HG03039 (cell line): Measurements from ENCODE around the gene STXBP1.
"Not testable (repeated sequence)": the region's sequence is repeated elsewhere in the genome, so short reads cannot be mapped to it uniquely, and the experiment has no call there.

Experiments
- ATAC-seq: cut with Tn5 transposase; IDR thresholded peaks from one replicate; pipeline ENCODE4 v1.9.1; 2021; ENCODE audit warnings: mild to moderate bottlenecking, moderate library complexity; ENCODE audit not compliant: unreplicated experiment

STXBP1 gene

DNA sequence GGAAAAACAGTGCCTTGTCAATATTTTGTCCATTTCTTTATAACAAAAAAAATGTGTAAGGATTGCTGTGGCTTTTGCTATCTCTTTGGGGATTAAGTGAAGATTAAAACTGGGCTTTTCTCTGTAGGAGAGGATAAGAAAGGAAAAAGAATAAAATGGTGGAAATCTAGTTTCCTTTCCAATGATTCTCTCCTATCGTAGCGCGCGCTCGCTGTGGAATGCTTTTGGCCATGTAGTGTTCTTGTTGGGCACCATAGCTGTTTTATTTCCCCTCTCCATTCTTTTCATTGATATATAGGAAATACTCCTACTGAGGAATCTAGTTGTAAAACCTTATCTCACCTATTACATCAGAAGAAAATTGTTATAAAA, 1.5 kb downstream of the STXBP1 start:
- ATAC-seq, result no peak

GRCh38 chr9:127614961-127615360, 2.9 kb downstream of the STXBP1 start:
- no peak for ATAC-seq

- not testable (repeated sequence) for ATAC-seq
These were observed 9.4 kb downstream of the STXBP1 start for GRCh38 chr9:127621339-127621970.

DNA sequence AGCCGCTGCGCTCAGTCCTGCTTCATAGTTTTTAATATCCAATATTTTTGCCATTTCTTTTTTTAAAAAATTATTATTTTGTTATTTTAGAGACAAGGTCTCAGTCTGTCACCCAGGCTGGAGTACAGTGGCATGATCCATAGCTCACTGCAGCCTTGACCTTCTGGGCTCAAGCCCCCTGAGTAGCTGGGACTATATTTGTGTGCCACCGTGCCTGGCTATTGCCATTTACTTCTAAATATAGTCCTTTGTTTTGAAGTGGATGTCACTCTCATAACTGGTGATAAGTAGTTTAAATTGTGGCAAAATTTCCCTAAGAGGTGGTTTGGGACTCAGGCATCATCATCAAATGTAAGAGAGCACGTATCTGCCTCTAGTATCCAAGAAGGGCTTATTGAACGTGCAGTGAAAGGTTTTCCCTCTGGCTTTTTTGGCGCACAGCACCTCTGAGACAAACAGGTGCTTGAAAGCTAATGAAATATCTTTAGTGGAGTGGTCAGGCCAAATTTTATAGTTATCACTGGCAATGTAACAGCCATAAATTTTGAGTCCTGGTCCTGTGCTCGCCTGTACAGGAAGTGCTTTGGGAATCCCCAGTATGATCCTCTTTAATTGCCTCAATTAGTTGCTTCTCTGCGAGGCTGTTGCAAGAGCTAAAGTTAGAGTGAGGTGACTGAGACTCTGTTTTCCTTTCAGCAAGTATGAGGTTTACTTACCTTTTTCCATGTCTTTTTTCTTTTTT, 14.8 kb downstream of the STXBP1 start:
- no peak for ATAC-seq

DNA sequence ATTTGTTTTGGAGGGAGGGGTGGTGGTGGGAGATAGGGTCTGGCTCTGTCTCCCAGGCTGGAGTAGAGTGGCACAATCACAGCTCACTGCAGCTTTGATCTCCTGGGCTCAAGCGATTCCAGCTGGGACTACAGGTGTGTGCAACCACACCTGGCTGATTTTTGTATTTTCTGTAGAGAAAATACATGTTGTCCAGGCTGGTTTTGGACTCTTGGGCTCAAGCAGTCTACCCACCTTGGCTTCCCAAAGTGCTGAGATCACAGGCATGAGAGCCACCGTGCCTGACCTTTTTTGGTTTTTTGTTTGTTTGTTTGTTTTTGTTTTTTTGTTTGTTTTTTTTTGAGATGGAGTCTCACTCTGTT, 15.4 kb downstream of the STXBP1 start:
- ATAC-seq, result no peak

- ATAC-seq, result no peak
These were observed 16.8 kb downstream of the STXBP1 start for GRCh38 chr9:127628758-127629467.

GRCh38 chr9:127629468-127630081, 17.5 kb downstream of the STXBP1 start:
- no peak for ATAC-seq

GRCh38 chr9:127633216-127633862, 21.3 kb downstream of the STXBP1 start:
- no peak for ATAC-seq

- ATAC-seq, result no peak
These were observed 21.9 kb downstream of the STXBP1 start for GRCh38 chr9:127634021-127634420.

- no peak for ATAC-seq
These were observed 22.6 kb downstream of the STXBP1 start for GRCh38 chr9:127634698-127635097.

- no peak for ATAC-seq
These were observed 23.2 kb downstream of the STXBP1 start for GRCh38 chr9:127635201-127635735.

DNA sequence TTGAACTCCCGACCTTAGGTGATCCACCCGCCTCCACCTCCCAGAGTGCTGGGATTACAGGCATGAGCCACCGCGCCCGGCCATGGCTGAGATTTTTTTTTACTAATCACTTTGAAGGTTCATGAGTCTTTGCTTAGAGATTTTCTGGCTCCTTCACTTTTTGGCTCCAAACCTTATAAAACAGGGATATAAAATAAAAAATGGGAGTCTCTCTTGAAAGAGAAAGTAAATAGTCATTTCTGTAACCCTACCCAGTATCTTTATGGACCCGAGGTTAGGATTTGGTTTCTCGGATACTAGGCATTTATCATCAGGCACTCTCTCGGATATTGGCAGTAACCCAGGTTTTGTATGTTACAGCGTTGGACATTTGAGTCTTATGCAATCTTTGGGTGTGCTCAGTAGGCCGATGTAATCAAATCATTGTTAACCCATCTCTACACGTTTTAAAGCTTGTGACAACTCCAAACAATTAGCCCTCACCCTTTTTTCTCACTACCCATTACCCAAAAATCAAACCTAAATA, 25.3 kb downstream of the STXBP1 start:
- ATAC-seq, result no peak

- ATAC-seq, result no peak
These were observed 28.9 kb downstream of the STXBP1 start for GRCh38 chr9:127640908-127641545.

- no peak for ATAC-seq
These were observed 30.1 kb downstream of the STXBP1 start for GRCh38 chr9:127642082-127642740.

DNA sequence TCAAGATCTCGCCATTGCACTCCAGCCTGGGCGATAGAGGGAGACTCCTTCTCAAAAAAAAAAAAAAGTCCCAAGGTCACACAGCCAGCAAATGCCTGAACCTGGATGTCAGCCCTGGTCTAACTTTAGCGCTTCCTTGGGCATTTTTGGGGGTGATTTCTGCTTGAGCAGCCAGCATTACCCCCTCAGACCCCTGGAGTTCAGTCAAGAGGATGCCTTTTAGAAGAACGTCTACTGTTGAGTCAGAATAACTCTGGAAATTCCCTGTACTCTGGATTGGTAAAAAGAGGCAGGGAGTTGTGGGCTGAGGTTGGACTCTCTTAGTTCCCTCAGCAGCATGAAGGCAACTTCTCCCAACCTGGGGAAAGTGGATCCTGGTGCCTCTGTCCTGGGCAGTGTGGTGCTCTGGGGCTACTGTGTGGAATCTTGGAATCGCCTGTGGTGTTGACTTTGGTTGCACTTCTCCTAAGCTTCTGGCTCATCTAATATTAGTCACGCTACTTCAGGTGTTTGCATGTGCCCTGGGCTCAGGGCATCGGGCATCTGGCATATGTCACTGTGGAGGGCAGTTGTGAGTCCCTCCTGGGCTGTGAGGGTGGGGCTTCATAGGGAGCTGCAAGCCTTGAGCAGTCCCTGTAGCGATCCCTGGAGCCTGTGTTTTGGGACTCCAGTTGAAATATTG, 32.2 kb downstream of the STXBP1 start:
- no peak for ATAC-seq

DNA sequence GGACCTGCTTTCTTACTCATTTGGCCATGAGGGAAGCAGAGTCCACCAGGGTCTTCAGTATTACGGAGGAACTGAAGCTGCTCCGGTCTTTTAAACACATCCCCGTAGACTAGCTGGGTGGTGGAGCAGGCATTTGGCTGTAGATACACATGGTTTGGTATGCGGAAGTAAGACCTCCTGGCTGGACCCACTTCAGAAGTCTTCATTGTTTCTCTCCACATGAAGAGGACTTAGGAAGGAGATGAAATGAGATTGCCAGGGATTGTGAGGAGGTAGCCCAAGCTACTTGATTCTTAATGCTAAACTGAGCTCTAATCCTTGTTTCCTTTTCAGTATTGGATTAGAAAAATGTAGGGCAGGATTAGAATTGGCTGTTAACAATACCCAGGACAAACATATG, 32.9 kb downstream of the STXBP1 start:
- ATAC-seq, result no peak

DNA sequence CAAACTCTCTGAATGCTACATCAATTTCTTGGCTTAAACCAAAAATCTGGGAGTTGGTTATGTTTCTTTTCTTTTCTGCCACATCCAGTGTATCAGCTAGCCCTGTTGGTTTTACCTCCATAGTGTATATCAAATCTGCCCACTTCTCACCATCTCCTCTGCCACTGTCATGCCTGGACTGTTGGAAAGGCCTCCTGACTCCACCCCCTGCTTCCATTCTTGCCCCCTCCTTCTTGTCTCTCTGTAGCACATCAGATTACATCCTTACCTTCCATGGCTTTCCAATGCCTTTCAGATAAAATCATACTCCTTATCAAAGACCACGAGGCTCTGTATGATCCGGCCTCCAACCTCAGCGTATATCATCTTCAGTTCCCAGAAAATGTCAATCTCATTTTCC, 35.4 kb downstream of the STXBP1 start:
- ATAC-seq, result no peak

GRCh38 chr9:127650518-127650917, 38.4 kb downstream of the STXBP1 start:
- no peak for ATAC-seq
